SU-DHL-6 (cell line): ENCODE results near the gene CRMP1.

Experiments used
- H2AFZ ChIP-seq: fragments of 200-600 bp; sonication (generic); 2 replicates; pipeline ENCODE4 v1.6.1; 2014; ENCODE audit warnings: low read depth, mild to moderate bottlenecking, moderate library complexity, mixed read lengths, antibody characterized with exemption, low read length; ENCODE audit not compliant: severe bottlenecking
- H3F3A ChIP-seq: fragments of 200-600 bp; shearing (Covaris generic); 2 replicates; pipeline ENCODE4 v1.6.0; 2016; ENCODE audit warnings: antibody characterized with exemption, mild to moderate bottlenecking; ENCODE audit not compliant: insufficient read depth
- H3K27ac ChIP-seq: fragments of 200-600 bp; sonication (generic); 2 replicates; pipeline ENCODE4 v1.5.1; 2016; ENCODE audit warnings: low read depth, mild to moderate bottlenecking, low read length, moderate library complexity, mixed read lengths
- H3K27me3 ChIP-seq: fragments of 200-600 bp; sonication (generic), shearing (Covaris generic); 2 replicates; pipeline ENCODE4 v1.6.0; 2014; ENCODE audit warnings: mild to moderate bottlenecking, low read length
- H3K36me3 ChIP-seq: fragments of 200-600 bp; sonication (generic); 2 replicates; pipeline ENCODE4 v1.6.1; 2014; ENCODE audit warnings: mild to moderate bottlenecking, low read length, mixed read lengths
- H3K4me2 ChIP-seq: fragments of 300-600, 200-600 bp; shearing (Covaris generic), sonication (generic); 2 replicates; pipeline ENCODE4 v1.6.0; 2014; ENCODE audit warnings: low read length, low read depth, mild to moderate bottlenecking; ENCODE audit not compliant: poor library complexity, severe bottlenecking
- H3K4me3 ChIP-seq: fragments of 200-600 bp; sonication (generic); 2 replicates; pipeline ENCODE4 v1.5.1; 2014; ENCODE audit warnings: antibody characterized with exemption, low read length, mild to moderate bottlenecking, mixed read lengths; ENCODE audit not compliant: insufficient read depth, poor library complexity, severe bottlenecking
- H3K79me2 ChIP-seq: fragments of 200-600 bp; sonication (generic); 2 replicates; pipeline ENCODE4 v1.6.1; 2014; ENCODE audit warnings: mild to moderate bottlenecking, low read length, moderate library complexity; ENCODE audit not compliant: insufficient read depth
- H3K9ac ChIP-seq: fragments of 200-600 bp; sonication (generic); 2 replicates; pipeline ENCODE4 v1.7.0; 2014; ENCODE audit warnings: mild to moderate bottlenecking, low read length
- H3K9me2 ChIP-seq: fragments of 200-600 bp; sonication (generic); replicated peaks from 2 replicates; pipeline ENCODE4 v1.6.1; 2014; ENCODE audit warnings: low read length; ENCODE audit not compliant: insufficient read depth
- H3K9me3 ChIP-seq: fragments of 200-600 bp; sonication (generic); 2 replicates; pipeline ENCODE4 v1.6.1; 2014; ENCODE audit warnings: low read length, mixed read lengths; ENCODE audit not compliant: insufficient read depth
- H4K20me1 ChIP-seq: fragments of 200-600 bp; sonication (generic); 2 replicates; pipeline ENCODE4 v1.6.1; 2014; ENCODE audit warnings: low read depth, mild to moderate bottlenecking, antibody characterized with exemption, low read length, moderate library complexity, mixed read lengths
- EZH2phosphoT487 ChIP-seq: fragments of 200-600 bp; sonication (generic), shearing (Covaris generic); conservative IDR thresholded peaks from 2 replicates; pipeline ENCODE4 v1.6.1; 2018; ENCODE audit warnings: mild to moderate bottlenecking, antibody characterized with exemption, low read length, moderate library complexity, mixed read lengths
- TF ChIP-seq, protein P1 (sequence below): fragments of 200-600 bp; sonication (generic); IDR thresholded peaks from one replicate; pipeline ENCODE4 v1.5.1; 2017; ENCODE audit warnings: antibody characterized with exemption, mild to moderate bottlenecking, low read length, moderate library complexity; ENCODE audit not compliant: insufficient read depth, poor library complexity, severe bottlenecking

The CRMP1 gene

DNA sequence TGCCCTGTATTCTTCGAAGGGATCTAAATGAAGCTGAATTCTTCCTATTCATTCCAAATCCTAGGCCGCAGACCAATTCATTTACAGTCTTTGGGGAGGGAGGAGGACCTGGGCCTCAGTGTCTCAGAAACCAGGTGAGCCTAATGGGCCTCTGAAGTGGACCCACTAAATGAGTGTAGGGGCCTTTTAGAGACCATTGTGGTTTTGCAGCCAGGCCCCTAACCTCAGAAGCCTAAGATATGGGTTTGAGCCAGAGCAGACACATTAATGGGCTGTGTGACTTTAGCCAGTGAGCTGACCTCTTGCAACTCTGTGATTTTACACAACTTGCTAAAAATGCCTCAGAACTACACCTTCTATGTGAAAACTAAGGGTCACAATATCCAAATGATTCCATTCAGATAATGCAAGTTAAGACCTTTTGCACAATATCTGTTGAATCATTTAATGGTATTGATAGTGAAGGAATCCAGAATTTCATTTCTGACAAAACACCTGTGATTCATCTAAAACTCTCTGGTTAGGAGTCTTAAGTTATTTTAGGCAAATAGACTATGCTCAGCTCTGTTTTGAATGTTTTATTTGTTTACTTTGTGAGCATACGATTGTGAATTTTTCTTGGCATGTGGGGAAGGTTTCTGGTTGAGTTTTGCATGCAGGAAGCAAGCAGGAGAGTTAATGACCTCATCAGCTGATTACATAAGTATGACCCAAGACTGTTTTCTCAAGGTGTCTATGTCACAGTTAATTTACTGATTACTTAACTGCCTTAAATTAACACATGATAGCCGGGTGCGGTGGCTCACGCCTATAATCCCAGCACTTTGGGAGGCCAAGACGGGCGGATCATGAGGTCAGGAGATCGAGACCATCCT, 106.8 kb downstream of the CRMP1 start:
- H3K4me2 ChIP-seq = no peak overlapping the region
- TF ChIP-seq EZH2phosphoT487 = no peak
- TF ChIP-seq, protein P1, sequence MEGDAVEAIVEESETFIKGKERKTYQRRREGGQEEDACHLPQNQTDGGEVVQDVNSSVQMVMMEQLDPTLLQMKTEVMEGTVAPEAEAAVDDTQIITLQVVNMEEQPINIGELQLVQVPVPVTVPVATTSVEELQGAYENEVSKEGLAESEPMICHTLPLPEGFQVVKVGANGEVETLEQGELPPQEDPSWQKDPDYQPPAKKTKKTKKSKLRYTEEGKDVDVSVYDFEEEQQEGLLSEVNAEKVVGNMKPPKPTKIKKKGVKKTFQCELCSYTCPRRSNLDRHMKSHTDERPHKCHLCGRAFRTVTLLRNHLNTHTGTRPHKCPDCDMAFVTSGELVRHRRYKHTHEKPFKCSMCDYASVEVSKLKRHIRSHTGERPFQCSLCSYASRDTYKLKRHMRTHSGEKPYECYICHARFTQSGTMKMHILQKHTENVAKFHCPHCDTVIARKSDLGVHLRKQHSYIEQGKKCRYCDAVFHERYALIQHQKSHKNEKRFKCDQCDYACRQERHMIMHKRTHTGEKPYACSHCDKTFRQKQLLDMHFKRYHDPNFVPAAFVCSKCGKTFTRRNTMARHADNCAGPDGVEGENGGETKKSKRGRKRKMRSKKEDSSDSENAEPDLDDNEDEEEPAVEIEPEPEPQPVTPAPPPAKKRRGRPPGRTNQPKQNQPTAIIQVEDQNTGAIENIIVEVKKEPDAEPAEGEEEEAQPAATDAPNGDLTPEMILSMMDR = no peak
- no peaks in the 10 kb centered on the region for H3K9me3 ChIP-seq
- no peaks in the 10 kb centered on the region for H3K27me3 ChIP-seq
- H3F3A ChIP-seq = no peaks in the 10 kb centered on the region
- no peak overlapping the region for H2AFZ ChIP-seq
- H3K27ac ChIP-seq = no peak overlapping the region
- H3K9me2 ChIP-seq = no peaks in the 10 kb centered on the region
- no peaks in the 10 kb centered on the region for H3K79me2 ChIP-seq
- H3K4me3 ChIP-seq = no peak overlapping the region
- H4K20me1 ChIP-seq = no peaks in the 10 kb centered on the region
- H3K36me3 ChIP-seq = no peaks in the 10 kb centered on the region
- H3K9ac ChIP-seq = no peak overlapping the region

DNA sequence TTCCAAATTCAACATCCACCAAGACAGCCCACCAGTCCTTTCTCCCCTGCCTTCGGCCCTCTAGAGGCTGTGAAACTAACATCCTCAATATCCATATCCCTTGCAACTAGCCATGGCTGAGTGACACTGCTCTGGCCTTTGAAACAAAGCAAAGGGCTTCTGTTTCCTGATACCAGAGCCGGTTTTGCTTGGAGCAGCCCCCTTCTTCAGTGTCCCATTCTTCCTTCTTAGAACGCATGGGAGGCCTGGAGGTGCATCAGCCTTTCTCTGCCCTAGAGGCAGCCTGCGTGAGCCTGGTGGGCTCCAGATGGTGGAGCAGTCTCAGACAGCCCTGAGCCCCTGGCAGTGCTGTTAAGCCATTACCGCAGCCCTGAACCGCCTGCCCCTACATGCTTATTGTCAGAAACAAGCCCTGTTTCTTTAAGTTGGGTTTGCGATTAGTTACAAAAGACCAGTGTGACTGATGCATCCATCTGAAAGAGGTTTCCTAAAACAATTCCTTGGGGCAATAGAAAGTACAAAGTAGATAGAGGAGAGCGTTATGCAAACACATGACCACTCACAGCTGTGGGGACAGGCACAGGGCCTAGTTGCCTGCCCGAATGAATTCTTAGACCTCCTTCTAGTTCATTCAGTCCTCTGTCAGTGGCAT, 107.8 kb downstream of the CRMP1 start:
- Histone ChIP-seq H3K9ac (no peak overlapping the region), H3K4me2 (no peak overlapping the region), H2AFZ (no peak overlapping the region), H3K9me3 (no peaks in the 10 kb centered on the region), H3K79me2 (no peaks in the 10 kb centered on the region), H3K27me3 (no peaks in the 10 kb centered on the region), H3K4me3 (no peak overlapping the region), H3K36me3 (no peaks in the 10 kb centered on the region), H3K27ac (no peak overlapping the region), H3K9me2 (no peaks in the 10 kb centered on the region), H3F3A (no peaks in the 10 kb centered on the region), H4K20me1 (no peaks in the 10 kb centered on the region)
- no peak for TF ChIP-seq EZH2phosphoT487
- TF ChIP-seq, protein P1 = no peak

DNA sequence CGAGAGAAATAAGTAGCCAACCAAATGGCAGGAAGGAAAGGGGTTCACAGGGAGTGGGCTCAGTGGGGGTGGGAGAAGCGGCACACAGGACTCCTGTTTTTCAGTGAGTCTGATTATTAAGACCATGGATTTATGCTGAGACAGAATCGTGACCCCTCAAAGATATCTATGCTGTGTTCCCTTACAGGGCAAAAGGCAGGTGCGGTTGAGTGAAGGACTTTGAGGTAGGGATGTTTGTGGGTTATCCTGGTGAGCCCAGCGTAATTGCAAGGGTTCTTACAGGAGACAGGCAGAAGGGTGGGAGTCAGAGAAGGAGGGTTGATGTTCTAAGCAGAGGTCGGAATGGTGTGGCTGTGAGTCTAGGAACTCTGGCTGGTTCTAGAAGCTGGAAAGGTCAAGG, 108.9 kb downstream of the CRMP1 start:
- Histone ChIP-seq H4K20me1 (no peaks in the 10 kb centered on the region), H3K4me2 (no peak overlapping the region), H3K27ac (no peak overlapping the region), H2AFZ (no peak overlapping the region), H3K27me3 (no peaks in the 10 kb centered on the region), H3K4me3 (no peak overlapping the region), H3F3A (no peaks in the 10 kb centered on the region), H3K9me3 (no peaks in the 10 kb centered on the region), H3K9ac (no peak overlapping the region), H3K9me2 (no peaks in the 10 kb centered on the region), H3K36me3 (no peaks in the 10 kb centered on the region), H3K79me2 (no peaks in the 10 kb centered on the region)
- TF ChIP-seq, protein P1 = no peak
- no peak for TF ChIP-seq EZH2phosphoT487
